GM12891 (cell line): ENCODE measurements around the gene GVQW3.

Experiments used
- POLR2A ChIP-seq: IDR thresholded peaks from 2 replicates; pipeline ENCODE4 v1.6.1; 2011; ENCODE audit warnings: low read depth, low read length, control low read depth
- POLR2AphosphoS5 ChIP-seq: IDR thresholded peaks from 2 replicates; pipeline ENCODE4 v1.6.1; 2011; ENCODE audit warnings: low read depth, low read length, control low read depth
- TAF1 ChIP-seq: IDR thresholded peaks from 2 replicates; pipeline ENCODE4 v1.6.1; 2011; ENCODE audit warnings: low read depth, low read length, control low read depth

- TF ChIP-seq POLR2A (no peak), TAF1 (no peak), POLR2AphosphoS5 (no peak)
Observed at GRCh38 chr11:76424379-76424778, 43.3 kb downstream of the GVQW3 start.
